ENCODE measurements around the gene TMEM95. TPM values are rescaled to one million over a fixed set of nuclear protein-coding genes. Genes with fewer than 3 reads are reported as not detected.
A peak's percentile ranks its signal among the peaks of the same experiment; 100 is the strongest.
"Not testable (repeated sequence)": the region's sequence is repeated elsewhere in the genome, so short reads cannot be mapped to it uniquely, and the experiment has no call there.

The TMEM95 gene
- total RNA-seq, 1 donor from 2014 or later = not detected

GRCh38 chr17:7340179-7340578 lies 14.8 kb upstream of the TMEM95 start:
- intact Hi-C loops (cut with micrococcal nuclease) = no loop called here
- DNase-seq = no peak
- no peak for ATAC-seq

GRCh38 chr17:7341842-7342241 lies 13.1 kb upstream of the TMEM95 start:
- intact Hi-C loops (cut with micrococcal nuclease) = no loop called here
- ATAC-seq (no peak), DNase-seq (no peak)

GRCh38 chr17:7343250-7343649 lies 11.7 kb upstream of the TMEM95 start:
- intact Hi-C loops (cut with micrococcal nuclease) = no loop called here
- ATAC-seq (no peak), DNase-seq (no peak)

- DNase-seq = no peak
- intact Hi-C loops (cut with micrococcal nuclease) = no loop called here
- no peak for ATAC-seq
Observed at GRCh38 chr17:7346761-7347614, 8.0 kb upstream of the TMEM95 start.

- intact Hi-C loops (cut with micrococcal nuclease) = no loop called here
- no peak for ATAC-seq
Observed at GRCh38 chr17:7347630-7348477, 7.1 kb upstream of the TMEM95 start.

GRCh38 chr17:7348478-7349242 lies 6.3 kb upstream of the TMEM95 start:
- ATAC-seq = no peak
- DNase-seq = no peak
- intact Hi-C loops (cut with micrococcal nuclease) = no loop called here

More at GRCh38 chr17:7347630-7348477, 7.1 kb upstream of the TMEM95 start:
- no peak for DNase-seq

- intact Hi-C loops (cut with micrococcal nuclease) = no loop called here
- ATAC-seq (peak; percentile 80), DNase-seq (peak; percentile 97)
Observed at GRCh38 chr17:7351665-7352502, 3.1 kb upstream of the TMEM95 start, which contains the start of gene KCTD11. KCTD11 (plus strand) TSS chr17:7352162.

- intact Hi-C loops (cut with micrococcal nuclease) = no loop called here
- ATAC-seq (no peak), DNase-seq (no peak)
Observed at GRCh38 chr17:7352503-7352889, 2.5 kb upstream of the TMEM95 start.

- intact Hi-C loops (cut with micrococcal nuclease) = no loop called here
- ATAC-seq = no peak
- no peak for DNase-seq
Observed at GRCh38 chr17:7352910-7353635, 1.9 kb upstream of the TMEM95 start.

- DNase-seq (no peak), ATAC-seq (no peak)
- intact Hi-C loops (cut with micrococcal nuclease) = no loop called here
Observed at GRCh38 chr17:7354262-7354843, 603 bp upstream of the TMEM95 start.

- no peak for ATAC-seq
- no peak for DNase-seq
- intact Hi-C loops (cut with micrococcal nuclease) = no loop called here
Observed at GRCh38 chr17:7355573-7355972, 617 bp downstream of the TMEM95 start.

GRCh38 chr17:7356072-7356549 lies 1.2 kb downstream of the TMEM95 start:
- DNase-seq = peak; percentile 87
- intact Hi-C loops (cut with micrococcal nuclease) = no loop called here
- ATAC-seq = no peak

GRCh38 chr17:7356756-7357155 lies 1.8 kb downstream of the TMEM95 start:
- DNase-seq (no peak), ATAC-seq (no peak)
- intact Hi-C loops (cut with micrococcal nuclease) = no loop called here

- ATAC-seq (no peak), DNase-seq (no peak)
- intact Hi-C loops (cut with micrococcal nuclease) = no loop called here
Observed at GRCh38 chr17:7357381-7357780, 2.4 kb downstream of the TMEM95 start.

- DNase-seq = no peak
- intact Hi-C loops (cut with micrococcal nuclease) = no loop called here
- no peak for ATAC-seq
Observed at GRCh38 chr17:7361906-7362305, 7.0 kb downstream of the TMEM95 start.

GRCh38 chr17:7363311-7363710 lies 8.4 kb downstream of the TMEM95 start:
- DNase-seq = no peak
- intact Hi-C loops (cut with micrococcal nuclease) = no loop called here
- ATAC-seq = no peak

- intact Hi-C loops (cut with micrococcal nuclease); DNase-seq; ATAC-seq: not testable (repeated sequence)
Observed at GRCh38 chr17:7365963-7366362, 11.0 kb downstream of the TMEM95 start.

GRCh38 chr17:7367083-7367482 lies 12.1 kb downstream of the TMEM95 start:
- DNase-seq = no peak

More at GRCh38 chr17:7367083-7367482, 12.1 kb downstream of the TMEM95 start:
- ATAC-seq = no peak
- intact Hi-C loops (cut with micrococcal nuclease) = no loop called here

Measured in left ventricle myocardium superior (tissue), 1 donor.